ENCODE data around the gene PET100.
A peak's percentile ranks its signal among the peaks of the same experiment; 100 is the strongest.

PET100 gene

GRCh38 chr19:7629347-7630054 lies at the start of gene PET100, which contains the start of gene XAB2:
Gene PET100, plus strand, starts transcription at chr19:7629793. Its CDS starts 41 bp downstream, at chr19:7629834.
Gene XAB2, minus strand, starts transcription at chr19:7629545. Its CDS starts 18 bp downstream, at chr19:7629527.
- FAIRE-seq, result peak; percentile 94

GRCh38 chr19:7582446-7582845 lies 47.1 kb upstream of the PET100 start:
- no peak for FAIRE-seq

GRCh38 chr19:7589822-7590221 lies 39.8 kb upstream of the PET100 start:
- FAIRE-seq, result no peak

GRCh38 chr19:7590256-7590655 lies 39.3 kb upstream of the PET100 start:
- FAIRE-seq, result no peak

- FAIRE-seq, result no peak
These were observed 34.0 kb upstream of the PET100 start, which contains the start of gene CAMSAP3 for GRCh38 chr19:7595466-7596133. Gene CAMSAP3, plus strand, starts transcription at chr19:7595863. Its CDS starts 140 bp downstream, at chr19:7596003.

GRCh38 chr19:7596211-7596937 lies 33.2 kb upstream of the PET100 start:
- FAIRE-seq, result no peak

- FAIRE-seq, result no peak
These were observed 31.9 kb upstream of the PET100 start for GRCh38 chr19:7597689-7598088.

- FAIRE-seq, result no peak
These were observed 31.4 kb upstream of the PET100 start for GRCh38 chr19:7598180-7598579.

- FAIRE-seq, result no peak
These were observed 28.9 kb upstream of the PET100 start for GRCh38 chr19:7600721-7601120.

GRCh38 chr19:7602240-7602934 lies 27.2 kb upstream of the PET100 start:
- no peak for FAIRE-seq

- FAIRE-seq, result no peak
These were observed 26.6 kb upstream of the PET100 start for GRCh38 chr19:7602935-7603497.

- no peak for FAIRE-seq
These were observed 25.7 kb upstream of the PET100 start for GRCh38 chr19:7603919-7604318.

- no peak for FAIRE-seq
These were observed 23.9 kb upstream of the PET100 start for GRCh38 chr19:7605490-7606222.

- FAIRE-seq, result no peak
These were observed 23.3 kb upstream of the PET100 start for GRCh38 chr19:7606289-7606688.

GRCh38 chr19:7607212-7607873 lies 22.2 kb upstream of the PET100 start:
- FAIRE-seq, result no peak

GRCh38 chr19:7607874-7608560 lies 21.6 kb upstream of the PET100 start:
- FAIRE-seq, result no peak

GRCh38 chr19:7610491-7611240 lies 18.9 kb upstream of the PET100 start:
- no peak for FAIRE-seq

GRCh38 chr19:7611541-7612279 lies 17.9 kb upstream of the PET100 start:
- no peak for FAIRE-seq
